Rectal smooth muscle tissue (tissue), 1 donor: ENCODE measurements around the gene GPR152.
A peak's percentile ranks its signal among the peaks of the same experiment; 100 is the strongest.
"Not testable (repeated sequence)": the region's sequence is repeated elsewhere in the genome, so short reads cannot be mapped to it uniquely, and the experiment has no call there.

Experiments
- H3K27ac ChIP-seq: one replicate; pipeline ENCODE4 v1.7.0; 2013; ENCODE audit warnings: low read depth, low read length, inconsistent platforms
- H3K27me3 ChIP-seq: one replicate; pipeline ENCODE4 v1.7.0; 2013; ENCODE audit warnings: low read length; ENCODE audit not compliant: control insufficient read depth, insufficient read depth
- H3K36me3 ChIP-seq: one replicate; pipeline ENCODE4 v1.7.0; 2013; ENCODE audit warnings: low read length; ENCODE audit not compliant: control insufficient read depth, insufficient read depth
- H3K4me1 ChIP-seq: one replicate; pipeline ENCODE4 v1.7.0; 2013; ENCODE audit warnings: low read length; ENCODE audit not compliant: control insufficient read depth, insufficient read depth
- H3K4me3 ChIP-seq: one replicate; pipeline ENCODE4 v1.7.0; 2013; ENCODE audit warnings: low read length
- H3K9ac ChIP-seq: one replicate; pipeline ENCODE4 v1.7.0; 2013; ENCODE audit warnings: low read length

GPR152 gene

DNA sequence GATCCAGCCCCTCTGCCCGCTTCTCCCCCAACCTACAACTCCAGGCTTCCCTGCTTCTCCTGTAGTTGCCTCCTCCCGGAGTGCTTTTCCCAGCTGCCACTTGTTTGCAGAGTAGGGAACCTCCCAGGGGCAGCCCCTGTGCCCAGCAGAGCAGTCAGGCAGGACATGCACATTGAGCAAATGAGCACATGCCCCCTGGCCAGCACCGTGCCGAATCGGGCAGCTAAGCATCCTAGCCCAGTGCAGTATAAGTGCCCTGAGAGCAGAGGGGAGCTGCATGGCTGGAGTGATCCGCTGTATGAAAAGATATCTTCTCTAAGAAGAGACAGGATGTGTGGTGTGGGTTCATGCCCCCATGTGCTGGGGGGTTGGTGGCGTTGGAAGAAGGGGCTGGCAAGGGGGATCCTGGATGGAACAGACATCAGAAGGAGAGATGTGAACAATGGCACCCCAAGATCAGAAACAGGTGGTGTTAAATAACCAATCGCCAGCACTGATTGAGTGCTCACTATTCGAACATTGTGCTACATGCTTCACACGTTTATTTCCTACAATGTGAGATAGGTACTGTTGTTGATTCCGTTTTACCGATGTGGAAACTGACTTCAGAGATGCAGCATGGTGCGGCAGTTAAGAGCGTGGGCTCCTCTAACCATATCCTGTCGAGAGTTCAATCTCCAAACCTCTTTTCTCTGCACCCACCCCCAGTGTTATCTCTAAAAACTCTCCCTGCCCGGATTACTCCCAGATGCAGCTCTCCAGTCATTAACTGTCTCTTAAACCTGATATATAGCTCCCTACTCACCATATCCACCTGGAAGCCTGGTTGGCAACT, 31.5 kb upstream of the GPR152 start:
- no peaks in the 10 kb centered on the region for H3K27me3 ChIP-seq
- peak overlapping the region; percentile 79 for H3K4me3 ChIP-seq
- H3K36me3 ChIP-seq: peaks cover 7% of the 10 kb centered on the region
- H3K4me1 ChIP-seq: peaks cover 13% of the 10 kb centered on the region
- no peak overlapping the region for H3K27ac ChIP-seq
- H3K9ac ChIP-seq: no peak overlapping the region

- H3K27me3 ChIP-seq: no peaks in the 10 kb centered on the region
- H3K4me3 ChIP-seq: peak within 1 kb of the TSS; percentile 79
- peak within 1 kb of the TSS; percentile 69 for H3K9ac ChIP-seq
- peaks cover 6% of the 10 kb centered on the region for H3K36me3 ChIP-seq
- H3K4me1 ChIP-seq: peaks cover 13% of the 10 kb centered on the region
- peak within 1 kb of the TSS; percentile 86 for H3K27ac ChIP-seq
These were observed 30.6 kb upstream of the GPR152 start, which contains the start of gene AIP for GRCh38 chr11:67482827-67483798. Gene AIP (plus strand): TSS chr11:67483026. CDS start chr11:67483159, 133 bp downstream.

GRCh38 chr11:67482275-67482826, 29.8 kb upstream of the GPR152 start:
- peaks cover 13% of the 10 kb centered on the region for H3K4me1 ChIP-seq

DNA sequence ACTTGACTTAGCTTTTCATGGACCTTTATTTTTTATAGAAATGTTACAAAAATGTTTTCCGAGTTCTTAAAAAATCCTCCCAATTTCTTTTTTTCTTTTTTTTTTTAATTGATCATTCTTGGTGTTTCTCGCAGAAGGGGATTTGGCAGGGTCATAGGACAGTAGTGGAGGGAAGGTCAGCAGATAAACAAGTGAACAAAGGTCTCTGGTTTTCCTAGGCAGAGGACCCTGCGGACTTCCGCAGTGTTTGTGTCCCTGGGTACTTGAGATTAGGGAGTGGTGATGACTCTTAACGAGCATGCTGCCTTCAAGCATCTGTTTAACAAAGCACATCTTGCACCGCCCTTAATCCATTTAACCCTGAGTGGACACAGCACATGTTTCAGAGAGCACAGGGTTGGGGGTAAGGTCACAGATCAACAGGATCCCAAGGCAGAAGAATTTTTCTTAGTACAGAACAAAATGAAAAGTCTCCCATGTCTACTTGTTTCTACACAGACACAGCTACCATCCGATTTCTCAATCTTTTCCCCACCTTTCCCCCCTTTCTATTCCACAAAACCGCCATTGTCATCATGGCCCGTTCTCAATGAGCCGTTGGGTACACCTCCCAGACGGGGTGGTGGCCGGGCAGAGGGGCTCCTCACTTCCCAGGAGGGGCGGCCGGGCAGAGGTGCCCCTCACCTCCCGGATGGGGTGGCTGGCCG, 25.0 kb upstream of the GPR152 start:
- H3K36me3 ChIP-seq, H3K4me1 ChIP-seq, H3K27me3 ChIP-seq, H3K27ac ChIP-seq, H3K4me3 ChIP-seq, H3K9ac ChIP-seq: not testable (repeated sequence)

More at GRCh38 chr11:67482275-67482826, 29.8 kb upstream of the GPR152 start:
- Histone ChIP-seq H3K9ac (peak overlapping the region; percentile 45), H3K36me3 (peaks cover 2% of the 10 kb centered on the region), H3K27ac (peak overlapping the region; percentile 86), H3K27me3 (no peaks in the 10 kb centered on the region), H3K4me3 (peak overlapping the region; percentile 79)

- H3K36me3 ChIP-seq, H3K9ac ChIP-seq, H3K4me3 ChIP-seq, H3K27me3 ChIP-seq, H3K27ac ChIP-seq, H3K4me1 ChIP-seq: not testable (repeated sequence)
These were observed 24.2 kb upstream of the GPR152 start for GRCh38 chr11:67476692-67477091.

DNA sequence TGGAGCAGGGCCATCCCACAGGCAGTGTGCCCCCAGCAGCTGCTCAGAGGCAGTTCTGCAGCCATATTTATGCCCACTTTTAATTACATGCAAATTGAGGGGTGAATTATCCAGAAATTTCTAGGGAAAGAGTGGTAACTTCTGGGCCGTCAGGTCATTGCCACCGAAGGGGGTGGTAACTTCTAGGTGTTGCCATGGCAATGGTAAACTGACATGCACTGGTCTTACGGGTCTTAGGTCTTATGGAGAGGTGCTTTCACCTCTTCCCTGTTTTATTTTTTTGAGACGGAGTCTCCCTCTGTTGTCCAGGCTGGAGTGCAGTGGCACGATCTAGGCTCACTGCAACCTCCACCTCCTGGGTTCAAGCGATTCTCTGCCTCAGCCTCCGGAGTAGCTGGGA, 20.4 kb upstream of the GPR152 start:
- H3K27ac ChIP-seq: no peak overlapping the region
- no peaks in the 10 kb centered on the region for H3K27me3 ChIP-seq
- no peak overlapping the region for H3K9ac ChIP-seq
- H3K4me3 ChIP-seq: no peak overlapping the region
- H3K36me3 ChIP-seq: no peaks in the 10 kb centered on the region
- H3K4me1 ChIP-seq: peaks cover 6% of the 10 kb centered on the region

DNA sequence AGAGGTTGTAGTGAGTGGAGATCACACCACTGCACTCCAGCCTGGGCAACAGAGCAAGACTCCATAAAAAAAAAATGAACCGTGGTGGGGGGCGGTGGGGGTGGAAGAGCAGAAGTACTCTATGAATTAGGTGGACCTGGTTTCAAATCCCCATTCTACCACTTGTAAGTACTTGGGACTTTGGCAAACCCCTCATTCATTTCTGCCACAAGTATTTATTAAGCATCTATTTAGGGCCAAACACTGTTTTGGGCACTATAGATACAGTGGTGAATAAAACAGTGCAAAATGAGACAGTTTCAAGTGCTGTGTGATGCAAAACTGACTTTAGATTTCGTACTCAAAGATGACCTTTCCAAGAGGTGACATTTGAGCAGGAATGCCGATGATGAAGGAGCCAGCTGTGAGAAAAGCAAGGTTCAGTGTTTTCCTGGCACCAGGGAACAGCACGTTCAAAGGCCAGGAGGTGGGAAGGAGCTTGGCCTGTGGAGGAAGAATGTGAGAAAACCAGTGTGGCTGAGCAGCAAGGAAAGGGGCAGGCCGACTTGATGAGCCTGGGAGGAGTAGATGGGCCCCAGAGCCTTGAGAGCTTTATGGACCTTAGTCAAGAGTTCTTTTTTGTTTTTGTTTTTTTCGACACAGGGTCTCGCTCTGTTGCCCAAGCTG, 17.9 kb upstream of the GPR152 start:
- H3K4me3 ChIP-seq: no peak overlapping the region
- H3K4me1 ChIP-seq: peaks cover 6% of the 10 kb centered on the region
- H3K9ac ChIP-seq: no peak overlapping the region
- no peak overlapping the region for H3K27ac ChIP-seq
- H3K36me3 ChIP-seq: no peaks in the 10 kb centered on the region
- H3K27me3 ChIP-seq: no peaks in the 10 kb centered on the region

- Histone ChIP-seq H3K9ac (peak overlapping the region; percentile 39), H3K36me3 (no peaks in the 10 kb centered on the region), H3K27me3 (no peaks in the 10 kb centered on the region), H3K4me3 (peak overlapping the region; percentile 62), H3K4me1 (peaks cover 6% of the 10 kb centered on the region), H3K27ac (peak overlapping the region; percentile 80)
These were observed 16.9 kb upstream of the GPR152 start for GRCh38 chr11:67469508-67469811.

DNA sequence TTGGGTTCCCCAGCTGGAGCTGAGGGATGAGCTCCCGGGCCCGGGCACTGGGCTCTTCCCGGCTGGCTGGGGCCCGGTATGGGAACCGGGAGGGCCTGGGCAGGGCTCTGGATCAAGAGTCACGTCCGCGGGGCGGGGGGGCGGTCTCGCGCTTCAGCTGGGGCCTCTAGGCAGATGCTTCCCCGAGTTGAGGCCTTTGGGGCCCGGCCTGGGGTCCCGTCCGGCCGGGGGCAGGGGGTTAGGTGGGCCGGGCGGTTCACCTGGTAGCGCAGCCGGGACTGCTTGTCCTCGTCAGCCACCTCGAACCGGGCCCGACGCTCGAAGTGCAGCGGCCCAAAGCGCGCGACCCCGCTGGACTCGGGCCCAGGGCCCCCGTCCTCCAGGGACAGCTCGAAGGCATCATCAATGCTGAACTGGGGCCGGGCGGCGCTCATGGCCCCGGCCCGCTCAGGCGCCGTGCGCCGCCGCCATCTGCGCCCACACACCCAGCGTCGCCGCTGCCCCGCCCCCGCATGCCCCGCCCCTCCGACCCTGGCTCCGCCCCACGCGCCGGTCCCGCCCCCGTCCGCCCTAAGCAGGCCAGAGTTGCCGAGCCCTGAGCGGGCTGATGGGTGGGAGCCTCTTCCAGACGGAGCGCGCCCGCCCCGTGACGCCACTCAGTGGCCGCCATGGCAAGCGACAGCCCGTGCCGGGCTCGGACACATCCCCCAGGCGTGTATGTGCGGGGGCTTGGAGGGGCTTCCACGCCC, 16.4 kb upstream of the GPR152 start, which contains the start of gene TMEM134:
TSS of gene TMEM134 (minus strand) at position 493 of the 749 bp plus-strand sequence. CDS start at position 434, 59 bp downstream.
- H3K4me1 ChIP-seq: peaks cover 8% of the 10 kb centered on the region
- H3K27ac ChIP-seq: peak within 1 kb of the TSS; percentile 84
- no peaks in the 10 kb centered on the region for H3K36me3 ChIP-seq
- H3K27me3 ChIP-seq: no peaks in the 10 kb centered on the region
- H3K9ac ChIP-seq: peak within 1 kb of the TSS; percentile 61
- peak within 1 kb of the TSS; percentile 82 for H3K4me3 ChIP-seq

GRCh38 chr11:67468456-67468758, 15.9 kb upstream of the GPR152 start:
- Histone ChIP-seq H3K4me1 (peaks cover 9% of the 10 kb centered on the region), H3K9ac (peak overlapping the region; percentile 61), H3K27ac (peak overlapping the region; percentile 84), H3K4me3 (peak overlapping the region; percentile 82), H3K36me3 (no peaks in the 10 kb centered on the region), H3K27me3 (no peaks in the 10 kb centered on the region)

- peaks cover 9% of the 10 kb centered on the region for H3K4me1 ChIP-seq
- no peaks in the 10 kb centered on the region for H3K36me3 ChIP-seq
- H3K27ac ChIP-seq: peak overlapping the region; percentile 84
- no peak overlapping the region for H3K9ac ChIP-seq
- H3K27me3 ChIP-seq: no peaks in the 10 kb centered on the region
- peak overlapping the region; percentile 82 for H3K4me3 ChIP-seq
These were observed 15.5 kb upstream of the GPR152 start for GRCh38 chr11:67468056-67468455.
